ENCODE results near the gene IPO11. TPM values are rescaled to one million over a fixed set of nuclear protein-coding genes. Genes with fewer than 3 reads are reported as not detected.

IPO11 gene
- total RNA-seq, 1 experiment from 2014 or later, result 47.1 TPM

Other genes with a start within 250 kb of the IPO11 start
- gene KIF2A, start 106.6 kb upstream of the IPO11 start, total RNA-seq (2021), result 39.6 and 54.8 TPM in 2 replicates
- 17.7 and 20.8 TPM in 2 replicates for gene DIMT1, start 8.9 kb upstream of the IPO11 start, total RNA-seq (2021)
- 0.98 and 1.1 TPM in 2 replicates for gene LRRC70, start 166.1 kb downstream of the IPO11 start, total RNA-seq (2021)